HEK293 (cell line): ENCODE results near the gene RIMKLB.

Experiments
- HOXA7 ChIP-seq: sonication (generic); formaldehyde crosslinking; IDR thresholded peaks from 2 replicates; pipeline ENCODE4 v1.8.1; 2022; ENCODE audit warnings: missing genetic modification reagents, borderline replicate concordance
- YY1 ChIP-seq: fragments of 450-650 bp; formaldehyde crosslinking; IDR thresholded peaks from 2 replicates; pipeline ENCODE4 v1.5.1; 2018; ENCODE audit warnings: missing biosample characterization, missing genetic modification characterization
- ZNF830 ChIP-seq: fragments of 450-650 bp; IDR thresholded peaks from 2 replicates; pipeline ENCODE4 v1.5.0; 2018; ENCODE audit warnings: missing biosample characterization, missing genetic modification characterization, low read depth, mild to moderate bottlenecking, moderate library complexity
- TF ChIP-seq, protein P1 (sequence below): fragments of 450-650 bp; formaldehyde crosslinking; IDR thresholded peaks from 2 replicates; pipeline ENCODE4 v1.5.1; 2016; ENCODE audit warnings: missing biosample characterization, missing genetic modification characterization
- TF ChIP-seq, protein P2 (sequence below): fragments of 450-650 bp; IDR thresholded peaks from 2 replicates; pipeline ENCODE4 v1.5.1; 2018; ENCODE audit warnings: missing biosample characterization, mild to moderate bottlenecking, missing genetic modification characterization
- TF ChIP-seq, protein P3 (sequence below): fragments of 450-650 bp; formaldehyde crosslinking; optimal IDR thresholded peaks from 2 replicates; pipeline ENCODE3; 2016; ENCODE audit warnings: missing biosample characterization, mild to moderate bottlenecking, missing genetic modification characterization
- TF ChIP-seq, protein P4 (sequence below): fragments of 450-650 bp; formaldehyde crosslinking; IDR thresholded peaks from 2 replicates; pipeline ENCODE4 v1.5.1; 2016; ENCODE audit warnings: missing biosample characterization, missing genetic modification characterization, borderline replicate concordance
- TF ChIP-seq, protein P5 (sequence below): fragments of 450-650 bp; formaldehyde crosslinking; IDR thresholded peaks from 2 replicates; pipeline ENCODE4 v1.5.1; 2016; ENCODE audit warnings: missing biosample characterization, missing genetic modification characterization

DNA sequence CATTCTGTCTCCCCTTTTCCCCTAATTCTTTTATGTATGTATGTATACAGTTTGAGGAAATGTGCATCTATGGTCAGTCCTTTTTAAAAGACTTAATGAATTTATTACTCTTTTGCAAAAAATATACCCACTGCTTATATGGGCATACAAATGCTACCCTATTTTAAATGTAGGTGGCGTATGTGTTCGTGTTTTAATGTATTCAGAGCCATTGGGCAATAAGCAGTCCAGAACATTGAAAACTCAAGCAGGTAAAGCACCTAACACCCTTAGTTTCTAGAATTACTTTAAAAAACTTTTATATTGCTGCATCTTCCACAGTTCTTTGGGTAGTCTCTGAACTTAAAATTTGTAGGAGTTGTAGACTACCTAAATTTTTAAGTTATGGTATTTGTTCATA, 82.1 kb downstream of the RIMKLB start:
- TF ChIP-seq, protein P1, sequence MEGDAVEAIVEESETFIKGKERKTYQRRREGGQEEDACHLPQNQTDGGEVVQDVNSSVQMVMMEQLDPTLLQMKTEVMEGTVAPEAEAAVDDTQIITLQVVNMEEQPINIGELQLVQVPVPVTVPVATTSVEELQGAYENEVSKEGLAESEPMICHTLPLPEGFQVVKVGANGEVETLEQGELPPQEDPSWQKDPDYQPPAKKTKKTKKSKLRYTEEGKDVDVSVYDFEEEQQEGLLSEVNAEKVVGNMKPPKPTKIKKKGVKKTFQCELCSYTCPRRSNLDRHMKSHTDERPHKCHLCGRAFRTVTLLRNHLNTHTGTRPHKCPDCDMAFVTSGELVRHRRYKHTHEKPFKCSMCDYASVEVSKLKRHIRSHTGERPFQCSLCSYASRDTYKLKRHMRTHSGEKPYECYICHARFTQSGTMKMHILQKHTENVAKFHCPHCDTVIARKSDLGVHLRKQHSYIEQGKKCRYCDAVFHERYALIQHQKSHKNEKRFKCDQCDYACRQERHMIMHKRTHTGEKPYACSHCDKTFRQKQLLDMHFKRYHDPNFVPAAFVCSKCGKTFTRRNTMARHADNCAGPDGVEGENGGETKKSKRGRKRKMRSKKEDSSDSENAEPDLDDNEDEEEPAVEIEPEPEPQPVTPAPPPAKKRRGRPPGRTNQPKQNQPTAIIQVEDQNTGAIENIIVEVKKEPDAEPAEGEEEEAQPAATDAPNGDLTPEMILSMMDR = no peak
- TF ChIP-seq ZNF830 = no peak
- TF ChIP-seq, protein P2, sequence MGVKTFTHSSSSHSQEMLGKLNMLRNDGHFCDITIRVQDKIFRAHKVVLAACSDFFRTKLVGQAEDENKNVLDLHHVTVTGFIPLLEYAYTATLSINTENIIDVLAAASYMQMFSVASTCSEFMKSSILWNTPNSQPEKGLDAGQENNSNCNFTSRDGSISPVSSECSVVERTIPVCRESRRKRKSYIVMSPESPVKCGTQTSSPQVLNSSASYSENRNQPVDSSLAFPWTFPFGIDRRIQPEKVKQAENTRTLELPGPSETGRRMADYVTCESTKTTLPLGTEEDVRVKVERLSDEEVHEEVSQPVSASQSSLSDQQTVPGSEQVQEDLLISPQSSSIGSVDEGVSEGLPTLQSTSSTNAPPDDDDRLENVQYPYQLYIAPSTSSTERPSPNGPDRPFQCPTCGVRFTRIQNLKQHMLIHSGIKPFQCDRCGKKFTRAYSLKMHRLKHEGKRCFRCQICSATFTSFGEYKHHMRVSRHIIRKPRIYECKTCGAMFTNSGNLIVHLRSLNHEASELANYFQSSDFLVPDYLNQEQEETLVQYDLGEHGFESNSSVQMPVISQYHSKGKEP (tag by site-specific recombination) = no peak
- TF ChIP-seq YY1 = no peak
- TF ChIP-seq, protein P3, sequence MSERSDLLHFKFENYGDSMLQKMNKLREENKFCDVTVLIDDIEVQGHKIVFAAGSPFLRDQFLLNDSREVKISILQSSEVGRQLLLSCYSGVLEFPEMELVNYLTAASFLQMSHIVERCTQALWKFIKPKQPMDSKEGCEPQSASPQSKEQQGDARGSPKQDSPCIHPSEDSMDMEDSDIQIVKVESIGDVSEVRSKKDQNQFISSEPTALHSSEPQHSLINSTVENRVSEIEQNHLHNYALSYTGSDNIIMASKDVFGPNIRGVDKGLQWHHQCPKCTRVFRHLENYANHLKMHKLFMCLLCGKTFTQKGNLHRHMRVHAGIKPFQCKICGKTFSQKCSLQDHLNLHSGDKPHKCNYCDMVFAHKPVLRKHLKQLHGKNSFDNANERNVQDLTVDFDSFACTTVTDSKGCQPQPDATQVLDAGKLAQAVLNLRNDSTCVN (tag by site-specific recombination) = no peak
- TF ChIP-seq, protein P4, sequence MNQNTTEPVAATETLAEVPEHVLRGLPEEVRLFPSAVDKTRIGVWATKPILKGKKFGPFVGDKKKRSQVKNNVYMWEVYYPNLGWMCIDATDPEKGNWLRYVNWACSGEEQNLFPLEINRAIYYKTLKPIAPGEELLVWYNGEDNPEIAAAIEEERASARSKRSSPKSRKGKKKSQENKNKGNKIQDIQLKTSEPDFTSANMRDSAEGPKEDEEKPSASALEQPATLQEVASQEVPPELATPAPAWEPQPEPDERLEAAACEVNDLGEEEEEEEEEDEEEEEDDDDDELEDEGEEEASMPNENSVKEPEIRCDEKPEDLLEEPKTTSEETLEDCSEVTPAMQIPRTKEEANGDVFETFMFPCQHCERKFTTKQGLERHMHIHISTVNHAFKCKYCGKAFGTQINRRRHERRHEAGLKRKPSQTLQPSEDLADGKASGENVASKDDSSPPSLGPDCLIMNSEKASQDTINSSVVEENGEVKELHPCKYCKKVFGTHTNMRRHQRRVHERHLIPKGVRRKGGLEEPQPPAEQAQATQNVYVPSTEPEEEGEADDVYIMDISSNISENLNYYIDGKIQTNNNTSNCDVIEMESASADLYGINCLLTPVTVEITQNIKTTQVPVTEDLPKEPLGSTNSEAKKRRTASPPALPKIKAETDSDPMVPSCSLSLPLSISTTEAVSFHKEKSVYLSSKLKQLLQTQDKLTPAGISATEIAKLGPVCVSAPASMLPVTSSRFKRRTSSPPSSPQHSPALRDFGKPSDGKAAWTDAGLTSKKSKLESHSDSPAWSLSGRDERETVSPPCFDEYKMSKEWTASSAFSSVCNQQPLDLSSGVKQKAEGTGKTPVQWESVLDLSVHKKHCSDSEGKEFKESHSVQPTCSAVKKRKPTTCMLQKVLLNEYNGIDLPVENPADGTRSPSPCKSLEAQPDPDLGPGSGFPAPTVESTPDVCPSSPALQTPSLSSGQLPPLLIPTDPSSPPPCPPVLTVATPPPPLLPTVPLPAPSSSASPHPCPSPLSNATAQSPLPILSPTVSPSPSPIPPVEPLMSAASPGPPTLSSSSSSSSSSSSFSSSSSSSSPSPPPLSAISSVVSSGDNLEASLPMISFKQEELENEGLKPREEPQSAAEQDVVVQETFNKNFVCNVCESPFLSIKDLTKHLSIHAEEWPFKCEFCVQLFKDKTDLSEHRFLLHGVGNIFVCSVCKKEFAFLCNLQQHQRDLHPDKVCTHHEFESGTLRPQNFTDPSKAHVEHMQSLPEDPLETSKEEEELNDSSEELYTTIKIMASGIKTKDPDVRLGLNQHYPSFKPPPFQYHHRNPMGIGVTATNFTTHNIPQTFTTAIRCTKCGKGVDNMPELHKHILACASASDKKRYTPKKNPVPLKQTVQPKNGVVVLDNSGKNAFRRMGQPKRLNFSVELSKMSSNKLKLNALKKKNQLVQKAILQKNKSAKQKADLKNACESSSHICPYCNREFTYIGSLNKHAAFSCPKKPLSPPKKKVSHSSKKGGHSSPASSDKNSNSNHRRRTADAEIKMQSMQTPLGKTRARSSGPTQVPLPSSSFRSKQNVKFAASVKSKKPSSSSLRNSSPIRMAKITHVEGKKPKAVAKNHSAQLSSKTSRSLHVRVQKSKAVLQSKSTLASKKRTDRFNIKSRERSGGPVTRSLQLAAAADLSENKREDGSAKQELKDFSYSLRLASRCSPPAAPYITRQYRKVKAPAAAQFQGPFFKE (tag by site-specific recombination) = no peak
- TF ChIP-seq HOXA7 = no peak
- TF ChIP-seq, protein P5, sequence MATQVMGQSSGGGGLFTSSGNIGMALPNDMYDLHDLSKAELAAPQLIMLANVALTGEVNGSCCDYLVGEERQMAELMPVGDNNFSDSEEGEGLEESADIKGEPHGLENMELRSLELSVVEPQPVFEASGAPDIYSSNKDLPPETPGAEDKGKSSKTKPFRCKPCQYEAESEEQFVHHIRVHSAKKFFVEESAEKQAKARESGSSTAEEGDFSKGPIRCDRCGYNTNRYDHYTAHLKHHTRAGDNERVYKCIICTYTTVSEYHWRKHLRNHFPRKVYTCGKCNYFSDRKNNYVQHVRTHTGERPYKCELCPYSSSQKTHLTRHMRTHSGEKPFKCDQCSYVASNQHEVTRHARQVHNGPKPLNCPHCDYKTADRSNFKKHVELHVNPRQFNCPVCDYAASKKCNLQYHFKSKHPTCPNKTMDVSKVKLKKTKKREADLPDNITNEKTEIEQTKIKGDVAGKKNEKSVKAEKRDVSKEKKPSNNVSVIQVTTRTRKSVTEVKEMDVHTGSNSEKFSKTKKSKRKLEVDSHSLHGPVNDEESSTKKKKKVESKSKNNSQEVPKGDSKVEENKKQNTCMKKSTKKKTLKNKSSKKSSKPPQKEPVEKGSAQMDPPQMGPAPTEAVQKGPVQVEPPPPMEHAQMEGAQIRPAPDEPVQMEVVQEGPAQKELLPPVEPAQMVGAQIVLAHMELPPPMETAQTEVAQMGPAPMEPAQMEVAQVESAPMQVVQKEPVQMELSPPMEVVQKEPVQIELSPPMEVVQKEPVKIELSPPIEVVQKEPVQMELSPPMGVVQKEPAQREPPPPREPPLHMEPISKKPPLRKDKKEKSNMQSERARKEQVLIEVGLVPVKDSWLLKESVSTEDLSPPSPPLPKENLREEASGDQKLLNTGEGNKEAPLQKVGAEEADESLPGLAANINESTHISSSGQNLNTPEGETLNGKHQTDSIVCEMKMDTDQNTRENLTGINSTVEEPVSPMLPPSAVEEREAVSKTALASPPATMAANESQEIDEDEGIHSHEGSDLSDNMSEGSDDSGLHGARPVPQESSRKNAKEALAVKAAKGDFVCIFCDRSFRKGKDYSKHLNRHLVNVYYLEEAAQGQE = no peak
